GM21447 (cell line): ENCODE results near the gene CANX.

Source experiments
- ATAC-seq: cut with Tn5 transposase; IDR thresholded peaks from one replicate; pipeline ENCODE4 v1.9.1; 2021; ENCODE audit not compliant: unreplicated experiment

CANX gene

DNA sequence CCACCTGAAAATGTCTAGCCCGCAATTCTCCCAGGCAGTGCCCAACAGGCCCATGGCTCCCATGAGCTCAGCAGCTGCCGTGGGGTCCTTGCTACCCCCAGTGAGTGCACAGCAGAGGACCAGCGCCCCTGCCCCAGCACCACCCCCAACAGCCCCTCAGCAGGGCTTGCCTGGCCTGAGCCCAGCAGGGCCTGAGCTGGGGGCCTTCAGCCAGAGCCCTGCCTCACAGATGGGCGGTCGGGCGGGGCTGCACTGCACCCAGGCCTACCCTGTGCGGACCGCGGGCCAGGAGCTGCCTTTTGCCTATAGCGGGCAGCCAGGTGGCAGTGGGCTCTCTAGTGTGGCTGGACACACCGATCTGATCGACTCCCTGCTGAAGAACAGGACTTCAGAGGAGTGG, 75.7 kb downstream of the CANX start:
- ATAC-seq: no peak

DNA sequence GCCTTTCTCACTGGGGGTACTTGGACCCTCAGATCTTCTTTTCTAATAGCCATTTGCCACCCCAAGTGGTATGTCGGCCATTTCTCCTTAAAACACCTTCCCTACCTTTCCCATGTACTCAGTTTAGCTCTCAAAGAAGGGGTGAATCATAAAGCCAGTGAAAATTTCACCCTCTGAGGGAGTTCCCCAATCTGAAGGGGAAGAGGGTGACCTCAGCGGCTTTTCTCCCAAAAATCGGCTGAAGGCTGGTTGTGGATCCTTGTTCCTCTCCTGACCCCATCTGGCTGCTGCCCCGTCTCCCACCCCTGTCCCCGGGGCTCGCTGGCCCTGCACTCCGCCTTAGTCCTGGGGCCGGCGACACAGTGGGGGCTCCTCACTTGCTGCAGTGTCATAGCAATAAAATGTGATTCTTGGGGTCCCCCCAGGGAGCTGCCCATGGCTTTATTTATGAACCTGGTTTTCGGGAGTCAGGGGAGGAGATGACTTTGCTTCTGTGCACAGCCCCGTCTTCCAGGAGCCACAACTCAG, 77.7 kb downstream of the CANX start:
- ATAC-seq: no peak

DNA sequence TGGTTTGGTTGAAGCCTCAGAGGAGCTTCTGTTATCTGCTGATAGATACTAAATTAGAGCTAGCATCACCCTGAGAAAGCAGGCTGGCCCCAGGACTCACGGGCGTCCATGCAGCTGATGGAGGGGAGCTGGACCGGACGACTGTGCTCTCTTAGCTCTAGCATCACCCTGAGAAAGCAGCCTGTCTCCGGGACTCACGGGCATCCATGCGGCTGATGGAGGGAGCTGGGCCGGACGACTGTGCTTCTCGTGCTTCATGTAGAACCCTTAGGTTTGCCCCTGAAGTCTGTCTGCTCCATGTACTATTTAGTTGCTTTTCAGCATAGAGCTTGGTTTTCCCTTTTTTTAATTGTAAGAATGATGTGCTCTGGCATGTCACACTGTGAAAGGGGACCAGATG, 78.7 kb downstream of the CANX start:
- ATAC-seq: no peak

DNA sequence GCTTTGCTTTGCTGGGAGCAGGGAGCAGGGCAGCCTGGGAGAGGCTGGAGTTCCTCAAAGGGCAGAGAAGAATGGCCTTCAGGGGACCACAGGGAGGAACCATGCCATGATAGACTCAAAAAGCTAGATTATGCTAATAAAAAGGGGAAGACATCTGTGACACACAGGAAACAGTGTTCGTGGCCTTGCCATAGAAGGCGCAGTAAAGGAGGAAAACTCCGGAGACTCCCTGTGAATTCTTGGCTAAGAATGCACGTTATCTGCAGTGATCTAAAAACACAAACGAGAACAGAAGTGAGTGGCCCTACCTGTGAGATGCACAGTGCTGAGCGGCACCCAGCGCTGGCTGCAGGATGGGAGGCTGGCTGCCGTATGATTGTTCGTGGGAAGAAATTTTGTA, 79.1 kb downstream of the CANX start:
- no peak for ATAC-seq

DNA sequence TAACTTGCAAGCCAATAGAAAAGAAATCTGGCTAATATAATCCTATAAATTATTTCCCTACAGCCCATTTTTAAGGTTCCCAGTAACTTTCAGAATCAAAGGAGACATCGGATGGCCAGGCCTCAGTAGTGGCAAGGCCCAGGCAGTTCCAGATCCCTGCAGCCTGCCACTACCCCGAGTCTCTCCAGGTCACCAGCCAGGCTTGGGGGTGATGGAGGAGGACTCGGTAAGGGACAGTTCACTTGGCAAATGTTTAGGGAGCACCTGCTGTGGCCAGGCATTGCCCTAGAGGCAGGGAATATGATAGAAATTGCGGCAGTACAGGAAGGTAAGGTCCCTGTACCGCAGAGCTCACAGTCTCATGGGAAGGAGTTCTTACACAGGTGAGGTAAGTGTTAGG, 79.8 kb downstream of the CANX start:
- no peak for ATAC-seq

DNA sequence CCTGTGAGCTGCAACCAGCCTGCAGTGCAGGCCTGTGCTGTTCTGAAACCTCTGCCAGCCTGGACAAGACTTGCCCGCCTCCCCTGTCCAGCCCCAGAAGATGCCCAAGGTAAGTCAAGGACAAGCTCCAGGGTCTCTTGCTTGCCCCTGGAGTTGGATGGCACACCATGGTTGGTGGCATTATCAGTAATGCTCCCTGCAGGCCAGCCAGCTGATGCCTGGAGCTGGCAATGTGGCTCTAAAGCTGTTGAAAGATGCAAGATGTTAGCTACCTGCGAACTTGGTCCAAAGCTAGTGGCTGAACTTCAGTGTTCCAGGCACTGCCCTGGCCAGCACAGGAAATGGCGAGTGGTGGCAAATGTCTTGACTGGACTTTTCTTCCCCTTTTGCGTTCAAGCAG, 81.1 kb downstream of the CANX start:
- ATAC-seq: no peak

DNA sequence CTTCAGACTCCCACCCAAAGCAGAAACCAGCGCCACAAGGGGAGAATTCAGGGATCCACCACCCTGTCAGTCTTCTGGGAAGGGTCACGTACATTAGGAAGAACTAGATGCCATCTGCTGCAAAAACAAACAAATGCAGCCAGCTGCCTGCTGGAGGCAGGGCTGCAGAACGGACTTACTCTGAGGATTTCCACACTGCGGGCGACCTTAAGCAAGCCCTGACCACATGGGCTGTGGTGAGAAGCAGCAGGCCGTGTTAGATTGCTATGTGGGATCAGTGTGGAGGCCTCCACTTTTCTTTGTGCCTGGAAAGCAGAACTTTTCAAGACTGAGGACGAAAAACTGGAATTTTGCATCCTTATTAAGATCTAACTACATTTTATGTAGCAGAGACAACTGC, 81.6 kb downstream of the CANX start:
- no peak for ATAC-seq
